Stimulated activated CD8-positive, alpha-beta memory T cell treated with anti-CD3 and anti-CD28 coated beads, Interleukin-4, amount 100 ng/mL, for 24 hours (primary cell): ENCODE data around the gene IFNA8.
"Not testable (repeated sequence)": the region's sequence is repeated elsewhere in the genome, so short reads cannot be mapped to it uniquely, and the experiment has no call there.

ENCODE experiments used
- DNase-seq: peaks from one replicate; pipeline ENCODE4 v3.0.0-alpha.2; 2020; ENCODE audit warnings: low read depth

The IFNA8 gene

DNA sequence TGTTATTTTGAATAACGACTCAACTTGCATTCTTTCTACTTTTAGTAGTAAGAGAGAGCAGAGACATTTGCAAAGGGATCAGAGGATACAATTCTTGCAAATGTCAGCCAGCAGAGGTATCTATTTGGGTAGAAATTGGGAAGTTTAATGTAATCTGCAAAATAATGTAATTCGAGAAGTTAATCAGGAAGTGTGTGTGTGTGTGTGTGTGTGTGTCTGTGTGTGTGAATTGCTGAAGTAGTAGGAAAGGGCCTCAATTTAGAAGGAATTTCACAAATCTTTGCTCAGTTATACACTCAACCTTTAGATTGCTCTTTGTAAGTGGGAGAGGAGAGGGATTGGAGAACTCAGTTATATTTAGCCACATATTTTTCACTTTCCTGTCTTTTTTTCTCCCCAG, 20.3 kb downstream of the IFNA8 start:
- DNase-seq = no peak

DNA sequence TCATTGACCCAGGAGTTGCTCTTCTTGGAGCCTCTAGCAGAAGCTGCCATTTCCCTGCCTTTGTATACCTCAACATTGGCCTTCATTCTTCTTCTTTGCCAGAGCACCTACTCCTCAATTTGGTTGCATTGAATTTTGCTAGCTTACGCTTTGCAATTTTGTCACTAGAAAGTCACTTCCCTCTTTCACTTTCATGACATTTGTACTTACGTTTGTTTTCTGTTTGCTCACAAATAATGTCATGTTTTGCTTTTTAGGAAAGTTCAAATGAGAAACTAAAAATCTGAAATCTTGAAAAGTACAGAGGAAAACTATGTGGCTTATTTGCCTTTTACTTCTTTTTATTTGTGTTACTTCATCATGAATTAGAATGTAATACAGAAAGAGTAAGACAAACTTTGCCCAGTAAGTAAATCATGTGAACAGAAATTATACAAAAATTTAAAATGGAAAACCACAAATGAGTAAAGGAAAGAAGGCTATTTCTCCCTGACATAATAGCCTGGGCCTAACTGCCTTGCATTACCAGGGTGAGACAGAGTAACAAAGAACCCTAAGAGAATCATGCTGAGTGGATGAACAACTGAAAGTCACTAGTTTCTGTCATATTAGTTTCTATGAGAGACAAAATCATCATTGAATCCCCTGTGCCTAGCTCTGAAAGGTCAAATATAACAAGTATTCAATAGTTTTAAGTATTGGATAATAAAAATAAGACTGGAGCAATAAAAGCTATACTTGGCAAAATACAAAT, 23.9 kb downstream of the IFNA8 start:
- no peak for DNase-seq

DNA sequence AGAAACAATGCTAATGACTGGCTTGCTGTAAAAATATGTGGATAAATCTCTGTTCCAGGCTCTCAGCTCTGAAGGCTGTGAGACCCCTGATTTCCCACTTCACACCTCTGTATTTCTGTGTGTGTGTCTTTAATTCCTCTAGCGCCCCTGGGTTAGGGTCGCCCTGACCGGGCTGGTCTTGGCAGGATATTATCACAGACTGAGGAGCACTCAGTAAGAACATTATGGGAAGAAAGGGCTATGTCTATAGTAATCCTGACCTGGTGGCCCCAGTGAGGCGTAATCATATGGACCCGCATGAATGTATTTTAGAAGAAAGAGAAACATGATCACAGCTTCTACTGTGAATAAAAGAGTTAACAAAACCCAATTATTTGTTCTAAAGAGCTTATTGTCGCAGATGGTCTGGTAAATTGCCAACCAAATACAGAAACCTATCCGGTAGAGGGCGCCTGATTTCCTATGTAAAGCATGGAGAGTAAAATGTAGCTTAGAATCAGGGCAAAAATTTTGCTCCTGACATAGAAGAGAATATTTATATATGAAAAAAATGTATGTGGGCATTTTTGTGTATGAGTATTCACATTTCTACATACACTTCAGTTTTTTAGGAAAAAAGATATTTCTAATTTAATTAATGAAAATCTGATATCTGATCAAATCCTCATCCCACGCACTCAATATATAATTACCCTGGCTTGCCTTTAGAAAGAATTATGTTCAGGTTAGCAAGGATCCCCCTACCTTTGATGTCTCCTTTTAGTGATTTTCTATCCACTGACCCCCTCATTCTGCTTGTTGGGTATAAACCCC, 25.5 kb downstream of the IFNA8 start:
- no peak for DNase-seq

DNA sequence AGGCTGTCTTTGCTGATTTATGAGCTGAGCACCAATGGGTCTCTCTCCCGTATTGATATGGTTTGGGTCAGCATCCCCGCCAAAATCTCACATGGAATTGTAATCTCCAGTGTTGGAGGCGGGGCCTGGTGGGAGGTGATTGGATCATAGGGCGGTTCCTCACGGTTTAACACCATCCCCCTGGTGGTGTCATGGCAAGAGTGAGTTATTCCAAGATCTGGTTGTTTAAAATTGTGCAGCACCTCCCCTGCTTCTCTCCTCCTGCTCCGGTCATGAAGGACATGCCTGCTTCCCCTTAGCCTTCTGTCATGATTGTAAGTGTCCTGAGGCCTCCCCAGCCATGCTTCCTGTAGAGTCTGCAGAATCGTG, 26.1 kb downstream of the IFNA8 start:
- not testable (repeated sequence) for DNase-seq

DNA sequence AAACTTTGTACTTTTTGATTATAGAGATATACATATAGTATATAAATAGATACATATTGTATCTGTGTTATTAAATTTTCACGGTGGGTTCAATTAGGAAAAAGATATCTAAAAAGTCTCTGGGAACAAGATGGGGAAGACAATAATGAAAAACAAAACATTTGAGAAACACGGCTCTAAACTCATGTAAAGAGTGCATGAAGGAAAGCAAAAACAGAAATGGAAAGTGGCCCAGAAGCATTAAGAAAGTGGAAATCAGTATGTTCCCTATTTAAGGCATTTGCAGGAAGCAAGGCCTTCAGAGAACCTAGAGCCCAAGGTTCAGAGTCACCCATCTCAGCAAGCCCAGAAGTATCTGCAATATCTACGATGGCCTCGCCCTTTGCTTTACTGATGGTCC, 31.2 kb downstream of the IFNA8 start, which contains the start of gene IFNA1:
IFNA1 (plus strand) TSS at position 301 of the 400 bp plus-strand sequence; CDS start at position 370, 69 bp downstream.
- no peak for DNase-seq

DNA sequence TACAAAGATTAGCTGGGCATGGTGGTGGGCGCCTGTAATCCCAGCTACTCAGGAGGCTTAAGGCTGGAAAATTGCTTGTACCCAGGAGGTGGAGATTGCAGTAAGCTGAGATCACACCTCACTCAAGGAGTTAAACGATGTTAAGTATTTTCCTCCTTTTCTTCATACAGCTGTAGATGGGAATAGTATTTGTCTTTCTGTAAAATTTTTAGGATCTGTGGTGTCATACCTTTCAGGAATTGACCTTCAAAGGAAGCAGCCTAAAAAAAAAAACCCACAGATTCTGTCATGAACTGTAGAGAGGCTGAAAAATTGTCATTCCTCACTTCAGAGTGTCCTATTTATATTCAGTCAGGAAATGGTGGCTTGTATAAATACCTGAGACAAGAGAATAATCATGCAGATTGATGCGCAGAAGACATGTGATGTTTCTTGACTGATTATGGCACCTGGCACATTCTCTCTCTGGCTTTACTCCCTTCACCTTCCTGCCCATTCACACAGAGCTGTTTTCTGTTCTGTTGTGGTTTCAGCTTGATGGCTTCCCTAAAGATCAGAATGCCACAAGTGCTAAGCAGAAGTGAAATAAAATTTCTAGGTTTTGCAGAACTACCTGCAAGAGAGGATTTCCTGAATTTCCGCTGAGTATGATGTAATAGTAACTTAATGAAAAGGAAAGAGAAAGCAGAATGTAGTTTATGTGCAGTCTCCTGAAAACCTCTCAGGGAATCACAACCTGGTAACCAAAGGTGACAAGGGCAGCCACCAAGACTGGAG, 35.1 kb downstream of the IFNA8 start:
- no peak for DNase-seq

DNA sequence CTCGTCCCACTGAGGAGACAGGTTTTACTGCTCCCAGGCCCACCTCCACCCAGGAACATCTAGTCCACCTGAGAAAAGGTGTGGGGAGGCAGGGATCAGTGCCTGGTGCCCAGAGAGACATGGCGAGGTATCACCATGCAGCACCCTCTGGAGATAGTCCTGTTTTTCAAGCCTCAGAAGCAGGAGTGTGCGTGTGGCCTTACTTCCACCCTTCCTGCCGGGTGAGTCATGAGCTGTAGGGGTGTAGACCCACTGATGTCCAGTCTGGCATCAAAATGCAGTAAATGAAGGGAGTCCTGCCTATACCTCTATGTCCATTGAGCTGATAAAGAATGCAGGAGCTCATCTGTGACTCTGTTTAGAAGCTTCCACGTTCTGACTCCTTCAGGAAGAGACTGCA, 40.4 kb downstream of the IFNA8 start:
- not testable (repeated sequence) for DNase-seq

DNA sequence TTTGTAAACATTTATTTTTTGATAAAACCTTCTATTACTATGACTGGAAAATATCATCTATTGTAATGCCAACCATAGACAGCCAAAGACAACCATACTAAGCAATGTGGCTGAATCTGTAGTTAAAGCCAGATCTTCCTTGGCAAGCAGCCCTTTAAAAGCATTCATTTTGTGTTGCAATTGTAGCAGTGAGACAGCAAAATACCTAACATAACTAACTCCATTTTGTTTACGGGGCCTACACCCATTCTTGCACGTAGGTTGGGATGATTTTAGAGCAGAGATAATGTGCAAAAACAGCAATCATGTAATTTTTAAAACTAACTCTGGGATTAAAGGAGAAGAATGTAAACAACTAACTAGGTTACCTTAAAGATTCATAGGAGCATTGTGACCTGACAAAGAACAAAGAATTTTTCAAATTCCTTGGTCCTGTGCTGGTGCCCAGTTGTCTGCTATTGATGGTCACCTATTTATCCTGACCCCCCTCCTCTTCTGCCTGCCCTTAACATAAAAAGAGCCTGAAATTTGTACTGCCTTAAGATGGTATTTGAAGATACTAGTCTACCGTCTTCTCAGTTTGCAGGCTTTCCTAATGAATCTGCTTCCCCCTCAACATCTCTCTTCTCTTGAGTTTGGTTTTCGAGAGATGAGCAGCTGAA, 41.9 kb downstream of the IFNA8 start:
- no peak for DNase-seq

DNA sequence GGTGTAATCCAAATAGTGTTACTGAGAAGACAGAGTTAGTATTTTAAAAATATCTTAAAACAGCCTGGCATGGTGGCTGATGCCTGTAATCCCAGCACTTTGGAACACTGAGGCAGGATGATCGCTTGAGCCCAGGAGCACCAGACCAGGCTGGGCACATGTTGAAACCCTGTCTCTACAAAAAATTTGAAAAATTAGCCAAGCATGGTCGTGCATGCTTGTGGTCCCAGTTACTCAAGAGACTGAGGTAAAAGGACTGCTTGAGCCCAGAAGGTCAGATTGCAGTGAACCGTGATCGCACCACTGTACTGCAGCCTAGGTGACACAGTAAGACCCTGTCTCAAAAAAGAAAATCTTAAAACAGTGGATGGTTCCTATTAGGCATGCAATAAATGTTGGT, 43.8 kb downstream of the IFNA8 start:
- DNase-seq = no peak

DNA sequence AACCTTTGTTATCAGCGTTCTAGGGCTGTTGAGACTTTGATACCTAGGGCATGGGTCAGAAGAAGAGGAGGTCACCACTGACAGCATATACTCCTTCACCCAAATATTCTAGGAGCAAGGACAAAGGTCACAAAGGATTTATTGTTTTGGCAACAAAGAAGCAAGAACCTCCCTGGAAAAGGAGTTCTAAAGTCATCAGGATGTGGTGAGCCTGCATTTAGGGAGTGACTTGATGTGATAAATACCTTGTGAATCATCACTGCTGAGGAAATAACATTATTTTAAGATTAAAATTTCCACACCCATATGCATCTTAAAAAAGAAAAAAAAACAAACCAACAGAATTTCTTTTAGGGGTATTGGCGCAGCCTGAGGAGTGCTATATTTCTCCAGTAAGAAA, 45.2 kb downstream of the IFNA8 start:
- DNase-seq = no peak

DNA sequence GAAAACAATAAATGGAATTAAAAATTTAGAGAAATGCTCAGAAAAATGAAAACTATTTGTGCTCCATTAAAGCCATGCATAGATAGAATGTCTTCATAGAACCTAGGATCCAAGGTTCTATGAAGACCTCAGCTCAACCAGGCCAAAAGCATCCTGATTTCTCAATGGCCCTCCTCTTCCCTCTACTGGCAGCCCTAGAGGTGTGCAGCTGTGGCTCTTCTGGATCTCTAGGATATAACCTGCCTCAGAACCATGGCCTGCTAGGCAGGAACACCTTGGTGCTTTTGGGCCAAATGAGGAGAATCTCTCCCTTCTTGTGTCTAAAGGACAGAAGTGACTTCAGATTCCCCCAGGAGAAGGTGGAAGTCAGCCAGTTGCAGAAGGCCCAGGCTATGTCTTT, 46.4 kb downstream of the IFNA8 start:
- DNase-seq = no peak
